Measurements from ENCODE around the gene GPRIN2.
"Not testable (repeated sequence)": the region's sequence is repeated elsewhere in the genome, so short reads cannot be mapped to it uniquely, and the experiment has no call there.

GPRIN2 gene

DNA sequence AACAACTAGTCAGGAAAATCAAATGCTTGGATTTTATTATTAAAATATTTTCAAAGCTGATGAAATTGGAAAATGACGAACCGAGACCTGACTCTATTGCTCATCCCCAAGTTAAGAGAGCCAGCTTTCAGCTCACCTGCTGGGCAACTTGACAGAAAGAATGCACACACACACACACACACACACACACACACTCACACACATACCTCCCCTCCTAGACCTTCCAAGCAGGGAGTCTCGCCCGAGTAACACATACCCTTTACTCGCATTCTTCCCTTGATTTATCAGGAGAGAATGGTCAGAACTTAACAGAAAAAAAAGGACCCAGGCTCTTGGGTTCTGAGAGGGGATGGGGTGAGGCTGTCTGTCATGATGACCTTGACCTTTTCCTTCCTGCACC lies 19.1 kb downstream of the GPRIN2 start:
- DNase-seq (ENCODE audit: low spot score): no peak

DNA sequence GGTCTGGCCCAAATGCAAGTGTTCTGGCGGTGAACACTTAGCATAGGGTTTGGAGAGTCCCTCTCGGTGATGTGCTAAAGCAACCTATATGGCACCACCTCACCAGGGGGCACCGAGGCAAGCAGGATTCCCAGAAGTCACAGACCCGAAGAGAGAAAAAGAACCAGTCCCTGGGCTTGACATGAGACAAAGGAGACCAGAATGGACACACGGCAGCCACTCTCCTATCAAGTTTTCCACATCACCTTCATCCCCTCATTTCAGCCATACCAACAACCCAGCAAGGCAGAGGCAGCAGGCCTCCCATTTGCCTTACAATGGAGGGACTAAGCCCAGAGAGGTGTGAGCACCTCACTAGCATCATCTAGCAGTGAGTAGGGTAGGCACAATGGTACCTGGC lies 19.7 kb downstream of the GPRIN2 start:
- no peak for DNase-seq (ENCODE audit: low spot score)

DNA sequence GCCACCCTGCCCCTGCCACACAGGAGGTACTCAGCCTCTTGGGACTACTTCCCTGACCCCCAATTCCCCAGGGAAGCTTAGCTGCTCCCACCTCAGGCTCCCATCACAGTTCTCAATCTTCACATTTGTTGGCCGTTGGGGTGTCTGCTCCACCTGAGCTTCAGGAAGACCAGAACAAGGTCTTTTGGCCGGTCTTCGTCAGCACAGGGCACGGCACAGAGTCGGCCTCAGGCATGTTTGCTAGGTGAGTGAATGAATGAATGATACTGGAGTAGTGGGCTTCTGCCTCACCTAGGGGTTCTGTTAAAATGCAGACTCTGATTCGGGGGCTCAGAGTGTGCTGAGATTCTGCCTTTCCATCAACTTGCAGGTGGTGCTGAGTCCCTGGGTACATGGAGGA lies 20.3 kb downstream of the GPRIN2 start:
- no peak for DNase-seq (ENCODE audit: low spot score)

DNA sequence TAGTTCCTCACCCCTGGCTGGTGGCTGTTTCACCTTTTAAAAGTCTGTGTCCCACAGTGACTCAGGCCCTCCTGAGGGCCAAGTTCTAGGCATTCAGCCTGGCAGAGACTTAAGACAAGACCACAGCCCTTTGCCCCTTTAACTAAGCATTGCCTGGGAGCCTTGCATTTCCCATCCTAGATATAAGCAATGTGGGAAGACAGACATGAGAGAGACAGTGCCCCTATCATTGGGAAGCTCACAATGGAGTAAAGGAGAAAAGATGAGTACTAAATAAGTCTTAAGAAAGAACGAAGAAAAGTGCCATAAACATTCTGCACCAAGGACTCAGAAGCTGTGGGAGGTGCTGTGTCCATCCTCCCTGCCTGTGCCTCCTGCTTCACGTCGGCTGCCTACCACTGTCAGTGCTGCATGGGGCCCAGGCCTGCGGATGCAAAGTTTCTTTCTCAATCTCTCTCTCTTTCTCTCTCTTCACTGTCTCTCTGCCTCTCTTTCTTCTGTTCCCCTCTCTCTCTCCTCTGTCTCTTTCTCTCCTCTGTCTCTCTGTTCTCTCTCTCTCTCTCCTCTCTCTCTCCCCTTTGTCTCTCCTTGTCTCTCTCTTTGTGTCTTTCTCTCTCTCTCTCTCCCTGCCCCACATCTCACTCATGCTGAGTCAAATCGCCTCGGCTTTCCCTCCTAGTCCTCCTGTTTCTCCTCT lies 21.5 kb downstream of the GPRIN2 start:
- DNase-seq (ENCODE audit: low spot score): no peak

DNA sequence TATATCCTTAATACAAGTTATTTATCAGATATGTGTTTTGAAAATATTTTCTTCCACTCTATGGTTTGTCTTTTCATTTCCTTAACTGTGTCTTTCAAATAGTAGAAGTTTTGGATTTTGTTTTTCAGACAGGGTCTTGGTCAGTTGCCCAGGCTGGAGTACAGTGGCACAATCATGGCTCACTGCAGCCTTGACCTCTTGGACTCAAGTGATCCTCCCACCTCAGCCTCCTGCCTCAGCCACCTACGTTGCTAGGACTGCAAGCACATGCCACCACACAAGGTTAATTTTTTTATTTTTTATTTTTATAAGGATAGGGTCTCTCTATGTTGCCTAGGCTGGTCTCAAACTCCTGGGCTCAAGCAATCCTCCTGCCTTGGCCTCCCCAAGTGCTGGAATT lies 24.2 kb downstream of the GPRIN2 start:
- DNase-seq (ENCODE audit: low spot score): not testable (repeated sequence)

DNA sequence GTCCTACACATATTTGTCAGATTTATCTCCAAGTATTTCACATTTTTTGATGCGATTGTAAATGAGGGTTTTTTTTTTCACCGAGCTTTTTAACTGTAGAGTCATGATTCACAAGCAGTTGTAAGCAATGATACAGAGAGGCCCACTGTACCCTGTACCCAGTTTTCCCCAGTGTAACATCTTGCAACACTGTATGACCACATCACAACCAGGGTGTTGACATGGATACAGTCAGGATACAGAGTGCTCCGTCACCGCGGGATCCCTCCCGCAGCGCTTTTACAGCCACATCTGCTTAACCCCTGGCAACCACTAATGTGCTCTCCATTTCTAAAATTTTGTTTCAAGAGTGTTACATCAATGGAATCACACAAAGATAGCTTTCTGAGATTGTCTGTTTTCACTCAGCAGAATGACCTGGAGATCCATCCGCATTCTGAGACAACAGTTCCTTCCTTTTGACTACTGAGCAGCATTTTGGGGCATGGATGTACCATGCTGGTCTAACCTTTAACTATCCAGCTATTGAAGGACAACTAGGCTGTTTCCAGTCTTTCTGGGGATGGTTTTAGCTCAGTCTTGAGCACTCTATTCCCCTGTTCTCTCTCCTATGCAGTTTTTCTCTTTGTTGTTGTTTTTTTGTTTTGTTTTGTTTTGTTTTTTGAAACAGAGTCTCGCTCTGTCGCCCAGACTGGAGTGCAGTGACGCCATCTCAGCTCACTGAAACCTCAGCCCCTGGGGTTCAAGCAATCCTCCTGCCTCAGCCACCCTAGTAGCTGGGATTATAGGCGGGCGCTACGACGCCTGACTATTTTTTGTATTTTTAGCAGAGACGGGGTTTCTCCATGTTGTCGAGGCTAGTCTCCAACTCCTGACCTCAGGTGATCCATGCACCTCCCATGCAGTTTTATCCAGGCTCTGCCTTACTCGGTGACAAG lies 25.9 kb downstream of the GPRIN2 start:
- no peak for DNase-seq (ENCODE audit: low spot score)

DNA sequence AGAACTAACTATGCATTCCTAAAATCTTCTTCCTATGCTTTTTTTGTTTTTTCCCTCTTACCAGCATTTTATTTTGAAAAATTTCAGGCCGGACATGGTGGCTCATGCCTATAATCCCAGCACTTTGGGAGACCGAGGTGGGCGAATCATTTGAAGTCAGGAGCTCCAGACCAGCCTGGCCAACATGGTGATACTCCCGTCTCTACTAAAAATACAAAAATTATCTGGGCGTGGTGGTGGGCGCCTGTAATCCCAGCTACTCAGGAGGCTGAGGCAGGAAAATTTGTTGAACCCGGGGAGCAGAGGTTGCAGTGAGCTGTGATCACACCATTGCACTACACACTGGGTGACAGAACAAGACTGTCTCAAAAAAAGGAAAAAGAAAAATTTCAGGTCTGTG lies 26.7 kb downstream of the GPRIN2 start:
- DNase-seq (ENCODE audit: low spot score): not testable (repeated sequence)

DNA sequence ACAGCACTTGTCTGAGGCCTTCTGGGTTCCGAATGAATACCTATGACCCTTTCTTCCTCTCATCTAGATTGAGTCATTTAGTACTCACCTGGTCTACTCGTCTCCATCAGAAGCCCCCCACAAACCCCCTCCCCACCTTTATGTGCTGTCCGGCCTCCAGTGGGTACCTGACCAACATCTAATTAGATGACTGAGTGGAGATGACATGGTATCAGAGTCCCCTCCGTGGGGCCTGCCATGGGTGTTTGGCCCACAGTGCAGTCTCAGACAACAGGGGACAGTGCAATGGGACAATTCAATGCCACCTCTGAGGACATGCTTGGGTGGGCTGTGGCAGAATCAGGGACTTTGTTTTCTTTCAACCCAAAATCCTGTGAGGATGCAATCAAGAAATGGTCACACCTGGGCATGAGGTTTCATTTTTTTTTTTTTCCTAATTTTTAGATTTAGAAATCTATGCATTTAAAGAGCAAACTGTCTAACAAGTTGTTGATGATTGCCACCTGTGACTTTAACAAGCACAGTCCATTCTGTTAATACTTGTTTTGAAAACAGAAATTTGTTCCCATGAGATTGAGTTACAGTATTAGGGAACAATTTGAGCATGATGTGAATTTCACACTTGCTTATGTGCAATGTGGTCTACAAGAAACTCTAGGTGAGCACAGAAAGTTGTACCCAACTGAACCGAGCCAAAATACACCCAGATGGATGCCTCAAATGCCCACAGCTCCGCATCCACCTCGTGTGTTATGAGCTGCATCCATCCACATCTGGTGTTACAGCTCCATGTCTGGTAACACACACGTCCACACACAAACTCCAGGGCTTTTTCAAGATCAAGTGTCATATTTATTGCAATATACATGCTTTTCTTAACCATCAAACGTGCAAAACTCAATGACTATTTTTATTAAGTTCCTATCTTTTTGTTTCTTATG lies 27.5 kb downstream of the GPRIN2 start:
- no peak for DNase-seq (ENCODE audit: low spot score)

DNA sequence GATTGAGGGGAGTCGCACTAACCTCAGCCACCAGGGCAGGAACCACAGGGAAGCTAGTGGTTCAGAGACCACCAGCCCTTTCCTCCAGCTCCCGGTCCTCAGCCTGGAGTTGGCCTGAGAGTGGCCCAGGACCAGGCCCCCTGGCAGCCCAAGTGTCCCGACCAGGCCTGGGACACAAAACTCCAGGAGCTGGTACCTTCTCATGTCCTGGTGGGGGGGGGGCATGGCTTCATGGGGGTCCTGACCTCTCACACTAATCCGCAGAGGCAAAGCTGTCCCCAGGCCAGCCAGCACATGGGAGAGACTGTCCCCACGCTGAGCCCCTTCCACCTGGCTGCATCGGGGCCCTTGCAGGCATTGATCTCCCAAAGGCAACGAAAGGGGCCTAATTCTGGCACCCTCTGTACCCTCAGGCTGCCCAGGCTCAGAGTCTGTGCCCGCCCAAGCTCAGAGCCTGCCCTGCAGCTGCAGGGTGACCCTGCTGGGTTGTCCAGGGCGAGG lies 28.2 kb downstream of the GPRIN2 start:
- DNase-seq (ENCODE audit: low spot score): no peak

DNA sequence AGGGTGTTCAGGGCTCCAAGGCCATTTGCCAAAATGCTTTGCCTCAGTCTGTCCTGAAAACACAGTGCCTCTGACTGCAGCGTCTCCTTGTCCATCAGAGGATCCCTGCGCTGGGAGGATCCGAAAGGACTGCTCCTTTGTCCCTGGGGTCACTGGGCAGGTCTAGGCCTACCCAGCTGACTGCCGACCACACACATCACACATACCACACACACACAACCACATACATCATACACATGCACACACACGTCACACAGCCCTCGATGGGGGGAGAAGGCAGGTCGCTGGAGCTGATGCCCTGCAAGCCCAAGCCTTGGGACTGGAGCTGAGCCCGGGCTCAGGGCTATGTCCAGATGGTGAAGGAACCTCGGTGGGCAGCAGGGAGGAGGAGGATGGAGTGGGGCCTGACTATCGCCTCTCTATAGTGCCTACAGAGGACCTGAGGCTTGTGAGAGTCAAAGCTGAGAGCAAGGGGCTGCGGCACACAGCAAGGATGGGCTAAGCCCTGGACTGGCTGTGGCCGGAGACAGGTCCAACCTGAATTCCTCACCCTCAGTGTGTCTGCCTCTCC lies 29.1 kb downstream of the GPRIN2 start:
- DNase-seq (ENCODE audit: low spot score): no peak

DNA sequence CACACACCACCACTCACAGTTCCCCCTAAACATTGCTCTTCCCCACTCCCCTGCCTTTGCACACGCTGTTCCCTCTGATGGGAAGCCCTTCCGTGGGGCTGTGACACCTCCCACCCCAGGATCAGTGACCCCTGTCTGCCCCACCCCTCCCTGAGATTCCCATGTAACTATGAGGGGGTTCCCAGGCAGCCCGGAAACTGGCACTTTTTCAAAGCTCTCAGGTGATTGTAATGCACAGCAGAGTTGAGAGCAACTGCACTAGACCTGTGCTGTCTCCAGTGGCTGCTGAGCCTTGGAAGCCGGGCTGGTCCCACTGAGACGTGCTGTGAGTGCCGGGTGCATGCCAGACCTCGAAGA lies 29.8 kb downstream of the GPRIN2 start:
- no peak for DNase-seq (ENCODE audit: low spot score)

DNA sequence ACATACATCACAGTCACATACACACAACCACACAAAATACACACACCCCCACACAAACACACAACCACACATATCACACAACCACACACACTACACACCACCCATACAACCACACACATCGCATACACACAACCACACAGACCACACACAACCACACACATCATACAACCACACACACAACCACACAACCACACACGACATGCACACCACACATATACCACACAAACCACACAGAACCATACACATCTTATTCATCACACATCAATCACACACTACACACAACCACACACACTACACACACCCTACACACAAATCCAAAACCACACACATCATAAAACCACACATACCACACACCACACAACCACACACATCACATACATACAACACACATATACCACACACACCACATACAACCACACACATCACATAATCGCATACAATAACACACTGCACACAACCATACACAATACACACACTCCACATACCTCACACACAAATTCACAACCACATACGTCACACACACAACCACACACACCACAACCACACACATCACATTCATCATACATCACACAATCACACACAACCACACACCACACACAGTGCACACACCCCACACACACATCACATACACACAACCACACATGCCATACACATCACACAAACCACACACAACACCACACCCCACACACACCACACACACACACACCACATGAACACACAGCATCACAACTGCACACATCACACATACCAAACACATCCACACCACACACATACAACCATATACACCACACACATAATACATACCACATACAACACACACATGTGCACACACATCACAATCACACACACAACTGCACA lies 30.4 kb downstream of the GPRIN2 start:
- DNase-seq (ENCODE audit: low spot score): no peak

DNA sequence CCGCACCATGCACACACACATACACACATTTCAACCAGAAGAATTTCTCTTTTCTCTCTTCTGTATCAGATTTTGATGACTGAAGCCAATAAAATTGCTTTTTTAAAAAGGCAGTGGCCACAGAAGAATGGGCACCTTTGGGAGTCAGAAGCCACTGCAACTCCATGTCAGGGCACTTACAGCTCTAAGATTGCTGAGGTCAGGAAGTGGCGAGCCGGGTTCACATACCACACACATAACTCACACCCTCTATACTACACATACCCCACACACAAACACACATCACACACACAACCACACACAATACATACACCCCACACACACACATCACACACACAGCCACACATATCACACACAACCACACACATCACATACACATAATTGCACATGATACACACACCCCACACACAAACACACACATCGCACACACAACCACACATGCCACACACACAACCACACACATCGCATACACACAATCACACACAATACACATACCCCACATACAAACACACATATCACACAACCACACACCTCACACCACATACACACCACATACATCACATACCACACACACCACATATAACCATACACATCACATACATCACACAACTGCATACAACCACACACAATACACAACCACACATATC lies 31.2 kb downstream of the GPRIN2 start:
- no peak for DNase-seq (ENCODE audit: low spot score)

DNA sequence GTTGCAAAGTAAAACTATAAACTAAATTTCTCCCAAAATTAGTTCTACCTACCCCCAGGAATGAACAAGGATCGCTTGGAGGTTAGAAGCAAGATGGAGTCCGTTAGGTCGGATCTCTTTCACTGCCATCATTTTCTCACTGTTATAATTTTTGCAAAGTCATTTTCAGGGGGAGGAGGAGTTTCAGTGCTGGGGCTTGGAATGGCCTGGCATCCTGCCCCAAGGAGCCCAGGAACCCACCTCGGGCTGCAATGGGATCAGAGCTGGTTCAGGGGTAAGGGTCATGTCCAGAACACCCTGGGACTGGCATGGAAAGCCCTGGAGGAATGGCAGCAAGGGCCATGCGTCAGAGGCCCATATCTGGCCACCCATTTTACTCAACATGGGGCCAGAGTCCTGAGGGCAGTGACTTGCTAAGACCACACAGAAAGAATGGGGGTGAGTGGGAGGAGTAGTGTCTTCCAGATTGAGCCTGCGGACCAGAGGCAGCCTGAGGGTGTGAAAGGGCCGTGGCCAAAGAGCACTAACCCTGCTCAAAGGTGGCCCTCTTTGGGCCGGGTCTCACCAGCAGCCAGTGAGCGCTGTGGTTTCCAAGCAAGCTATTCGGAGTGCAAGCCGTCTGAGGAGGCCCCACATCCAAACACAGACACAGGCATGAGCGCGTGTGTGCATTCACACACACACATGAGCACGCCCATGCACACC lies 31.8 kb downstream of the GPRIN2 start:
- DNase-seq (ENCODE audit: low spot score): no peak

DNA sequence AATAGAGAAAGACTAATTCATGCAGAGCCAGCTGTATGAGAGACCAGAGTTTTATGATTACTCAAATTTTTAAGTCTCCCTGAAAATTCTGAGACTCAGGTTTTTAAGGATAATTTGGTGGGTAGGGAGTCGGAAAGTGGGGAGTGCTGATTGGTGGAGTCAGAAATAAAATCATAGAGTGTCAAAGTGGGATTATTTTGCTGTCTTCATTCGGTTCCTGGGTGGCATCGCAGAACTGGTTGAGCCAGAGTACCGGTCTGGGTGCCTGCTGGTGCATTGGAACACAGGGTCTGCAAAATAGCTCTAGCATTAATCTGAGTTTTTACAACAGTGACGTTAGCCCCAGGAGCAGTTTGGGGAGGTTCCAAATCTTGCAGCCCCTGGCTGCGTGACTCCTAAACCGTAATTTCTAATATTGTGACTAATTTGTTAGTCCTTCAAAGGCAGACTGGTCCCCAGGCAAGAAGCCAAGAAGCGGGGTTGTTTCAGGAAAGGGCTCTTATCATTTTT lies 32.4 kb downstream of the GPRIN2 start:
- no peak for DNase-seq (ENCODE audit: low spot score)

DNA sequence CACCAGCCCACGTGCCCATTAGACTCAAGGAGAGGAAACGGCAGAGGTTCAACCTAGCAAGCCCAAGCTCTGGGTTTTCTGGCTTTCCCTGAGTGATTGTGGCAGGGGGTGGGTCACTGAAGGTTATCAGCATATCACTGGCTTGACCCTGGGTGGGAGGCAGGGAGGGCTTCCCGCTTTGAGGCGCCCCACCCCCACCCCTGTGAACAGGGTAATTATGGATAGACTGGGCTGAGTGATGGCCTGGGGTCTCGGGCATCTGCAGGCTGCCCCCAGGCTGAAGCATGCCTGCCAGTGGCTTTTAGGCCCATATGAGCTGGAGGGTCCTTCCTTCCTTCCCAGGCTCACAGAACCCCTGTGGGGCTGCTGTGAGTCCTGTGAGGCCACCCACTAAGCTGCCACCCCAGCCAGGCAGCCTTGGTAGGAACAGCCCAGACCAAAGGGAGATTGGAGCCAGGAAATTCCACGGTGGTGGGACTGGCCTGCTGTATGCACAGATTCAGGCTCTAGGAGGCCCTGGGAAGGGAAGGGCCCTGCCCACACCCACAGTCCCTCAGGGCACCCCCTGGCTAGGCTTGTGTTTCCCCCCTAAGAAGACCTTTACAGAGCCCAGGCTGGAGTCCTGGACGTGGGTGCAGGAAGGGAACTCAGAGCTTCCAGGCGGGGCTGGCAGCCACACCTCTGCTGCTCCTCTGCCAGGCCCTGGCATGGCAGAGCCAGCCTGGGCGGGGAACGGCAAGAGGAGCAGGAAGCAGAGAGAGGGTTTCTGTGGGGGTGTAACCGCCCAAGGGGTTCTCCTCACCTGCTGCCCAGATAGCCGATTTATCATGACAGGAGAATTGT lies 33.1 kb downstream of the GPRIN2 start:
- DNase-seq (ENCODE audit: low spot score): no peak

DNA sequence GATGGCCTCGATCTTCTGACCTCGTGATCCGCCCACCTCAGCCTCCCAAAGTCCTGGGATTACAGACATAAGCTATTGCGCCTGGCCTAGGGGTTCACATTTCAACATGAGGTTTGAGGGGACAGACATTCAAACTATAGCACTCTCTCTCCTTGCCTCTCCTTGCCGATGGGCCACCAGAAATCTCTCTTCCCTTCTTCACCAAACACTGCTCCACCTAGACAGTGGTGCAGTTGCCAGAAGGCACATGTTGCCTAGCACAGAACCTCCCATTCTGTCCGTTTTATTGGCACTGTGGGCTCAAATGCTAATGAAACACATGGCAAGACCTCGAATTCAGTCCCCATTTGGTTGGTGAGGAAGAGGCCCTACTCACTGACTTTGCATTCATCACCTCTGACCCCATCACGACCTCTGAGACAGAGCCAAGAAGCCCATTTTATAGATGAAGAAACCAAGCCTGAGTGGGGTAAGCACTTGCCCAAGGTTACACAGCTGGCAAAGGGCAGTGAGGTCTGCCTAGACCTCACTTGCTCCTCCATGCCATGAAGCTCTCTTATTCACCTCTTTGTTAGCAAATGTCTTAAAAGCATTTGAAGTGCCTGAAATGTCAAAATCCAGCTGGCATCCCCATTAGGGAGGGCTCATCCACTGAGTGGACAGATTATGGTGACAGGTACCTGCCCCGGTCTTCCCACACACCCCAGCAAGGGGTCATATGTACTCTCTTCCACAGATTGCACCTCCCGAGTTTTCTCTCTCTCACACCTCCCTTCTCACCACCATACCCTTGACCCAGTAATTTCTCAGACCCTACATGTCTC lies 34.0 kb downstream of the GPRIN2 start:
- DNase-seq (ENCODE audit: low spot score): no peak

DNA sequence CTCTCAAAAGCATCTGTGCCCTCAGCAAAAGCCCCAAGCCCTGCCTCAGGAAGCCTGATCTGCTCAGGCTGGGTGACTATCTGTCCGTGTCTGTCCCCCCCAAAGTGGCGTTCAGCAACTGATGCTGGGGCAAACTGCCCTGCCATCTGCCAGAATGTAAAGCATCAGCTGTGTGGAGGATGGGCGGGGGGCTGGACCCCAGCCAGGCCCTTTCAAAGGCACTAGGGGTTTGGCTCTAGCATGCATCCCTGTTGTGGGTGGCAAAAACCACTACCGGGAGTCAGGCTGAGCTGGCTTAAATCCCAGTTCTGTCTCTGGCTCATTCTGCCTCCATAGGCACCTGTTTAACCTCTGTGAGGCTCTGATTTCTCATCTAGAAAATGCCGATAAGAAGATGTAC lies 35.5 kb downstream of the GPRIN2 start:
- DNase-seq (ENCODE audit: low spot score): no peak
